K562 (cell line): ENCODE results near the gene TTC13. TPM values are rescaled to one million over a fixed set of nuclear protein-coding genes. Genes with fewer than 3 reads are reported as not detected.
"Not testable (repeated sequence)": the region's sequence is repeated elsewhere in the genome, so short reads cannot be mapped to it uniquely, and the experiment has no call there.

Experiments
- ATAC-seq: fragments of 200-7000 bp; cut with Tn5 transposase; 3 replicates; pipeline ENCODE4 v1.9.1; 2020; ENCODE audit warnings: moderate library complexity
- BruUV-seq: library from RNA; stranded (reverse); fragments of 400-500 nt; replicated peaks from 2 replicates; lab custom pipeline; 2021; lab: Mats Ljungman, UMichigan
- CTCF ChIA-PET: fragments of 300-600 bp; formaldehyde crosslinking; extraction: SDS; loops from one replicate; lab custom pipeline; 2021; ENCODE audit warnings: low intra/inter-chr PET ratio; lab: Yijun Ruan, JAX
- POLR2A ChIA-PET: fragments of 300-600, 350-650 bp; sonication (Branson Sonifier 250); formaldehyde crosslinking; extraction: SDS; loops from one replicate; lab custom pipeline; 2021; ENCODE audit warnings: antibody characterized with exemption, inconsistent platforms; lab: Yijun Ruan, JAX
- DNase-seq, 4 experiments: peaks; one replicate each; pipeline versions ENCODE4 v3.0.0 to v3.0.0-alpha.2; 2011 to 2018; ENCODE audit warnings: low spot score in 3 of 4, mixed read lengths in 3 of 4; ENCODE audit errors: extremely low read depth in 1 of 4
- FAIRE-seq: peaks from 2 replicates; lab custom pipeline; 2011; peaks lifted over from hg19 to GRCh38; lab: Jason Lieb, UNC
- H2AFZ ChIP-seq: 2 replicates; pipeline ENCODE4 v1.6.0; 2011; ENCODE audit warnings: low read depth, low read length, control low read depth, inconsistent platforms
- H3K27ac ChIP-seq: fragments of 200-600 bp; 3 replicates; pipeline ENCODE4 v1.8.0; 2011; ENCODE audit warnings: low read depth, mild to moderate bottlenecking, control low read depth, inconsistent platforms, low read length, moderate library complexity, mixed read lengths; ENCODE audit errors: extremely low read depth
- H3K27me3 ChIP-seq, 2 experiments: fragments of 300-600 bp in 1 of 2; 2 replicates in 1 of 2; 3 replicates in 1 of 2; pipeline versions ENCODE4 v1.6.0 to v1.8.0; 2011; ENCODE audit warnings: inconsistent platforms in 2 of 2, low read length in 2 of 2, mild to moderate bottlenecking in 1 of 2, mixed read lengths in 1 of 2, moderate library complexity in 1 of 2; ENCODE audit not compliant: control insufficient read depth in 2 of 2, insufficient read depth in 2 of 2
- H3K36me3 ChIP-seq: fragments of 300-600 bp; 3 replicates; pipeline ENCODE4 v1.8.0; 2011; ENCODE audit warnings: mild to moderate bottlenecking, low read length, inconsistent platforms; ENCODE audit not compliant: control insufficient read depth, insufficient read depth
- H3K4me1 ChIP-seq, 2 experiments: fragments of 200-600 bp in 1 of 2; replicated peaks in 1 of 2; 2 replicates in 1 of 2; 3 replicates in 1 of 2; pipeline versions ENCODE4 v1.5.1 to v1.8.0; 2011; ENCODE audit warnings: inconsistent platforms in 2 of 2, low read length in 2 of 2, mild to moderate bottlenecking in 1 of 2, mixed read lengths in 1 of 2, moderate library complexity in 1 of 2; ENCODE audit not compliant: control insufficient read depth in 2 of 2, insufficient read depth in 2 of 2
- H3K4me2 ChIP-seq: 2 replicates; pipeline ENCODE4 v1.6.1; 2011; ENCODE audit warnings: low read length, control low read depth, inconsistent platforms, mixed read lengths; ENCODE audit not compliant: insufficient read depth
- H3K4me3 ChIP-seq: fragments of 200-600 bp; sonication (generic), shearing (Covaris generic); 2 replicates; pipeline ENCODE4 v1.5.1; 2016; ENCODE audit warnings: control low read depth, inconsistent platforms
- H3K79me2 ChIP-seq: fragments of 200-600 bp; 3 replicates; pipeline ENCODE4 v1.8.0; 2011; ENCODE audit warnings: low read length, inconsistent platforms; ENCODE audit not compliant: control insufficient read depth, insufficient read depth
- H3K9ac ChIP-seq, 2 experiments: 2 replicates each; pipeline versions ENCODE4 v1.6.0 to v1.6.1; 2011; ENCODE audit warnings: low read depth in 2 of 2, low read length in 2 of 2, control low read depth in 1 of 2, inconsistent platforms in 1 of 2, mild to moderate bottlenecking in 1 of 2, mixed read lengths in 1 of 2; ENCODE audit not compliant: insufficient read depth in 1 of 2
- H3K9me1 ChIP-seq: one replicate; pipeline ENCODE4 v1.6.0; 2011; ENCODE audit warnings: inconsistent platforms, mild to moderate bottlenecking, low read length, moderate library complexity; ENCODE audit not compliant: control insufficient read depth, insufficient read depth
- H3K9me3 ChIP-seq: replicated peaks from 2 replicates; pipeline ENCODE4 v1.5.1; 2011; ENCODE audit warnings: low read depth, low read length, inconsistent platforms; ENCODE audit not compliant: control insufficient read depth, insufficient read depth
- H4K20me1 ChIP-seq: replicated peaks from 2 replicates; pipeline ENCODE4 v1.6.1; 2011; ENCODE audit warnings: low read length, inconsistent platforms, mixed read lengths; ENCODE audit not compliant: control insufficient read depth, insufficient read depth
- ARID1B ChIP-seq: fragments of 450-650 bp; IDR thresholded peaks from 2 replicates; pipeline ENCODE4 v1.6.1; 2016; ENCODE audit warnings: antibody characterized with exemption, mild to moderate bottlenecking, inconsistent platforms
- FOXM1 ChIP-seq, 2 experiments: fragments of 450-650 bp in 1 of 2; sonication (generic) in 1 of 2; formaldehyde crosslinking in 1 of 2; IDR thresholded peaks; 2 replicates each; pipeline versions ENCODE4 v1.6.1 to v1.9.0; 2017 to 2022; ENCODE audit warnings: low read depth in 2 of 2, mild to moderate bottlenecking in 2 of 2, missing genetic modification reagents in 1 of 2, moderate library complexity in 1 of 2
- GTF2E2 ChIP-seq: fragments of 200-800 bp; sonication (Bioruptor generic); IDR thresholded peaks from 2 replicates; pipeline ENCODE4 v1.6.1; 2016; ENCODE audit warnings: missing genetic modification characterization, missing compliant biosample characterization
- HDAC1 ChIP-seq, 2 experiments: fragments of 450-650 bp; IDR thresholded peaks; 2 replicates each; pipeline ENCODE4 v1.6.1; 2016 to 2017; ENCODE audit warnings: inconsistent platforms in 1 of 2, mild to moderate bottlenecking in 1 of 2, moderate library complexity in 1 of 2
- KDM1A ChIP-seq, 2 experiments: fragments of 450-650 bp; IDR thresholded peaks; 2 replicates each; pipeline ENCODE4 v1.6.1; 2016; ENCODE audit warnings: mild to moderate bottlenecking in 2 of 2
- MTF1 ChIP-seq: fragments of 250-450 bp; sonication (Bioruptor Pico); IDR thresholded peaks from 2 replicates; pipeline ENCODE4 v1.9.0; 2021; ENCODE audit warnings: moderate library complexity, mild to moderate bottlenecking, inconsistent platforms, borderline replicate concordance
- NCOA1 ChIP-seq: fragments of 450-650 bp; IDR thresholded peaks from 2 replicates; pipeline ENCODE4 v1.6.1; 2016; ENCODE audit warnings: low read depth
- NR1H2 ChIP-seq: sonication (generic); formaldehyde crosslinking; IDR thresholded peaks from 2 replicates; pipeline ENCODE4 v1.4.0; 2020; ENCODE audit warnings: mild to moderate bottlenecking, missing genetic modification reagents
- TRIM24 ChIP-seq, 2 experiments: fragments of 450-650 bp; IDR thresholded peaks; 2 replicates each; pipeline ENCODE4 v1.6.1; 2016
- ZNF583 ChIP-seq: fragments of 250-450 bp; sonication (Bioruptor Pico); IDR thresholded peaks from 2 replicates; pipeline ENCODE4 v1.4.0; 2020
- WGBS: fragments of 100-300 bp; shearing (Covaris generic); methylation state at CpG from one replicate; pipeline ENCODE4 v1.1.6; 2016; ENCODE audit warnings: low coverage, mixed read lengths; ENCODE audit not compliant: insufficient coverage; ENCODE audit errors: missing lambda C conversion rate; 5-methylcytosine and 5-hydroxymethylcytosine counted together
- in situ Hi-C: fragments of 300-500 bp; cut with MboI; formaldehyde crosslinking; loops from 4 replicates; pipeline ENCODE4 v1.15.0; 2018; ENCODE audit warnings: inconsistent platforms, mixed read lengths
- intact Hi-C: fragments of 100-400 bp; cut with micrococcal nuclease; formaldehyde crosslinking; loops from 2 replicates; pipeline ENCODE4 v1.14.2; 2022
- polyA plus RNA-seq, 8 experiments: library from polyadenylated mRNA; depleted of rRNA in 4 of 8; stranded (reverse) in 5 of 8; unstranded in 3 of 8; fragments of >200 nt; fragmentation: Nextera tagmentation in 2 of 8; fragmentation: Illumina TruSeq in 1 of 8; extraction: Ambion mirVana in 2 of 8; extraction: Trizol in 1 of 8; gene quantifications; 2 replicates each; pipeline versions ENCODE4 v1.2.1 to v1.2.3, GENCODE V29; 2011 to 2014; ENCODE audit warnings: inconsistent platforms in 1 of 8, missing spikeins in 1 of 8
- total RNA-seq, 7 experiments: library from RNA; depleted of rRNA in 6 of 7; stranded (reverse); fragments of >200 nt in 6 of 7; fragmentation: Illumina TruSeq in 2 of 7; extraction: Trizol in 2 of 7; gene quantifications; 2 replicates each; pipeline versions ENCODE4 v1.2.1 to v1.2.3, GENCODE V29; 2011 to 2021; ENCODE audit warnings: low replicate concordance in 1 of 7
- TF ChIP-seq, protein P1 (sequence below): fragments of 450-650 bp; formaldehyde crosslinking; IDR thresholded peaks from 2 replicates; pipeline ENCODE4 v1.4.0; 2020; ENCODE audit warnings: mild to moderate bottlenecking, moderate library complexity
- TF ChIP-seq, protein P2 (sequence below): fragments of 450-650 bp; IDR thresholded peaks from 2 replicates; pipeline ENCODE4 v1.6.1; 2016; ENCODE audit warnings: missing biosample characterization, missing genetic modification characterization
- TF ChIP-seq, protein P3 (sequence below): fragments of 450-650 bp; formaldehyde crosslinking; IDR thresholded peaks from 2 replicates; pipeline ENCODE4 v1.4.0; 2020; ENCODE audit warnings: mild to moderate bottlenecking

TTC13 gene
- total and polyA plus RNA-seq, 9 of the 15 experiments (the other 6 are each of a cell fraction or from before 2014, with no cell fraction given), result 1.7 to 13.8 (median 9.6) TPM

DNA sequence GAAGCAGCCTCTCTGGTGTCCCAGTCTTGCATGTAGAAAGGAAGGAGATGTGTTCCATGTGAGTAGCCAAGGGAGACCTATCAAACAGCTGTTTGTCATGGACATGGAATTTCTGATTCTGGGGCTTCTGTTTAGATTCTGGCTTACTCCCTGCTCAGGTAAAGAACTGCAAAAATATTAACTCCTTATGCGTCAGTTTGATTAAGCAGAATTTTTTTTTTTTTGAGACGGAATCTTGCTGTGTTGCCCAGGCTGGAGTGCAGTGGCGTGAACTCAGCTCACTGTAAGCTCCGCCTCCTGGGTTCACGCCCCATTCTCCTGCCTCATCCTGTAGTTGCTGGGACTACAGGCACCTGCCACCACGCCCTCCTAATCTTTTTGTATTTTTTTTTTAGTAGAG, 7.0 kb upstream of the TTC13 start (continued):
- TF ChIP-seq, protein P1, sequence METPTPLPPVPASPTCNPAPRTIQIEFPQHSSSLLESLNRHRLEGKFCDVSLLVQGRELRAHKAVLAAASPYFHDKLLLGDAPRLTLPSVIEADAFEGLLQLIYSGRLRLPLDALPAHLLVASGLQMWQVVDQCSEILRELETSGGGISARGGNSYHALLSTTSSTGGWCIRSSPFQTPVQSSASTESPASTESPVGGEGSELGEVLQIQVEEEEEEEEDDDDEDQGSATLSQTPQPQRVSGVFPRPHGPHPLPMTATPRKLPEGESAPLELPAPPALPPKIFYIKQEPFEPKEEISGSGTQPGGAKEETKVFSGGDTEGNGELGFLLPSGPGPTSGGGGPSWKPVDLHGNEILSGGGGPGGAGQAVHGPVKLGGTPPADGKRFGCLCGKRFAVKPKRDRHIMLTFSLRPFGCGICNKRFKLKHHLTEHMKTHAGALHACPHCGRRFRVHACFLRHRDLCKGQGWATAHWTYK (CRISPR knock-in tag), result 0 out of 2 replicates have a peak, but pooled peaks have one; percentile 2
- TF ChIP-seq MTF1 (CRISPR knock-in tag), result 0 out of 2 replicates have a peak, but pooled peaks have one; percentile 47

DNA sequence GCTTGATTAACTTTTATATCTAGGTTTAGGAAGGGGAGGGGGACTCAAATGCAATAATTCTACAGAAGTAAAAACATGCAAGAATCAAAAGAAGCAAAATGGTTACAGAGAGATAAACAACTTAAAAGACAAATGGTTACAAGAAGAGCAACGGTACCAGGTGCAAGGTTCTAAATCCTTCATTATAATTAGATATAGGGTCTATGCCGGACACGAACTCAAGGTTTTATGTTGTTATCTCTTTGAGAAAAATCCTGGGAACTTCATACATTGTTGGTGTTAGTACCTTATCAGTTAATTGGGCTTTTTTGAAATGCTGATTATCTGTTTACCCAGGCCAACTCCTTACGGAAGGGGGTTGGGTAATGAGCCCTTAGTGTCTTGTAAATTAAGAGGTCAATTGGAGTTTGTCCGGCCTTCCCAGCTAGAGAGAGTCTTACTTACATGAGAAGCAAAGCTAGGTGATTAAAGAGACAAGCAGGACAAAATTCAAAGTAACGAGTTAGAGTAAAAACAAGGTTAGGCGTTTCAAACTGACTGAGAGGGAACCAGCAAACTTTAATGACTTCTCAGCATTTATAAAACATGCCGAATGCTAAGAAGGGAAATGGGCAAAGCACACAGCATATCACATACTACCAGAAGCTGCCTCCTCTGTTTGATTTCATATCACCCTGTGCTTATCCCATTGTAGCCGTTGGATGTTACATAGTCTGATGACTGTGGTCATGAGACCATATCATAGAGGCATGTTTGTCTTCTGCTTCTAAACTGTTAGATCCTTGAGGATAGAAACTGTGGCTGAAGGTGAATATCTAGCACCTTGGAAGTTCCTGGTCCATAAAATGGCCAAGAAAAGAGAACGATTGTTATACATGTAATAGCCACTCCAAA, 6.2 kb upstream of the TTC13 start:
- POLR2A ChIA-PET, result interaction anchor here (0.8 to 1.2 kb wide), 3 partner anchors 11 to 17 kb away, joined by 3 to 7 read pairs (median 4); no protein-coding TSS in a partner anchor
- in situ Hi-C loops; H3K27me3 ChIP-seq; H4K20me1 ChIP-seq; CTCF ChIA-PET; H3K9me1 ChIP-seq; BruUV-seq; H3K4me3 ChIP-seq; H3K9me3 ChIP-seq; TF ChIP-seq FOXM1 (CRISPR knock-in tag; IDR thresholded peaks at IDR 0.05; ENCODE audit: low read depth): not testable (repeated sequence)
- Histone ChIP-seq H2AFZ (peak overlapping the region; percentile 9; the same call in 1 of the 2 replicates), H3K4me1 (peaks cover 18 to 59% of the 10 kb centered on the region in 2 experiments), H3K36me3 (peaks cover 72% of the 10 kb centered on the region), H3K79me2 (peaks cover 80% of the 10 kb centered on the region), H3K27ac (peak overlapping the region; percentile 77), H3K9ac (peak overlapping the region in 1 of 2 experiments; percentile 44; a peak in 2 of 4 replicates), H3K4me2 (peak overlapping the region; percentile 57)
- FAIRE-seq (peak; percentile 75), DNase-seq (peak in 2 of 4 experiments; percentile 46 to 84), ATAC-seq (peak; percentile 86)
- intact Hi-C loops, result loop anchor here (10.0 kb wide), 1 partner anchor 350 kb away; the partner anchor contains the start of genes EXOC8 and SPRTN
- 3% methylated on average over 10 of the region's 10 CpGs for WGBS
- TF ChIP-seq HDAC1 (IDR thresholded peaks at IDR 0.05) (peak in 1 of 2 experiments; percentile 26; a peak in 2 of 4 replicates), ZNF583 (CRISPR knock-in tag) (peak; percentile 78; the same call in 1 of the 2 replicates), NCOA1 (peak; percentile 71; the same call in 1 of the 2 replicates), FOXM1 (IDR thresholded peaks at IDR 0.05; ENCODE audit: low read depth) (peak; percentile 83), ARID1B (peak; percentile 92), TRIM24 (IDR thresholded peaks at IDR 0.05) (peak; percentile 15 to 64; a peak in 3 of 4 replicates), GTF2E2 (tag) (0 out of 2 replicates have a peak, but pooled peaks have one; percentile 30), KDM1A (IDR thresholded peaks at IDR 0.05) (peak; percentile 89 to 92), NR1H2 (CRISPR knock-in tag) (0 out of 2 replicates have a peak, but pooled peaks have one; percentile 52)
- TF ChIP-seq, protein P1 (CRISPR knock-in tag), result 0 out of 2 replicates have a peak, but pooled peaks have one; percentile 40
- TF ChIP-seq, protein P2, sequence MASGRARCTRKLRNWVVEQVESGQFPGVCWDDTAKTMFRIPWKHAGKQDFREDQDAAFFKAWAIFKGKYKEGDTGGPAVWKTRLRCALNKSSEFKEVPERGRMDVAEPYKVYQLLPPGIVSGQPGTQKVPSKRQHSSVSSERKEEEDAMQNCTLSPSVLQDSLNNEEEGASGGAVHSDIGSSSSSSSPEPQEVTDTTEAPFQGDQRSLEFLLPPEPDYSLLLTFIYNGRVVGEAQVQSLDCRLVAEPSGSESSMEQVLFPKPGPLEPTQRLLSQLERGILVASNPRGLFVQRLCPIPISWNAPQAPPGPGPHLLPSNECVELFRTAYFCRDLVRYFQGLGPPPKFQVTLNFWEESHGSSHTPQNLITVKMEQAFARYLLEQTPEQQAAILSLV (tag), result 0 out of 2 replicates have a peak, but pooled peaks have one; percentile 1
- TF ChIP-seq, protein P3, sequence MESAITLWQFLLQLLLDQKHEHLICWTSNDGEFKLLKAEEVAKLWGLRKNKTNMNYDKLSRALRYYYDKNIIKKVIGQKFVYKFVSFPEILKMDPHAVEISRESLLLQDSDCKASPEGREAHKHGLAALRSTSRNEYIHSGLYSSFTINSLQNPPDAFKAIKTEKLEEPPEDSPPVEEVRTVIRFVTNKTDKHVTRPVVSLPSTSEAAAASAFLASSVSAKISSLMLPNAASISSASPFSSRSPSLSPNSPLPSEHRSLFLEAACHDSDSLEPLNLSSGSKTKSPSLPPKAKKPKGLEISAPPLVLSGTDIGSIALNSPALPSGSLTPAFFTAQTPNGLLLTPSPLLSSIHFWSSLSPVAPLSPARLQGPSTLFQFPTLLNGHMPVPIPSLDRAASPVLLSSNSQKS (CRISPR knock-in tag), result peak; percentile 53; the same call in 1 of the 2 replicates
